ENCODE results near the gene PEDS1. TPM values are rescaled to one million over a fixed set of nuclear protein-coding genes. Genes with fewer than 3 reads are reported as not detected.
"Not testable (repeated sequence)": the region's sequence is repeated elsewhere in the genome, so short reads cannot be mapped to it uniquely, and the experiment has no call there.

PEDS1 gene
- total and polyA plus RNA-seq, 2 of the 13 experiments (the other 11 are each of a cell fraction or from before 2014, with no cell fraction given): 30.5 to 93.9 TPM

GRCh38 chr20:50138120-50138478 is 15.4 kb downstream of the PEDS1 start (continued):
- no peak for TF ChIP-seq ZNF597 (CRISPR knock-in tag; IDR thresholded peaks at IDR 0.05)
- TF ChIP-seq ZHX1 (CRISPR knock-in tag; IDR thresholded peaks at IDR 0.05; ENCODE audit: low read depth): 0 out of 2 replicates have a peak, but pooled peaks have one; percentile 17
- TF ChIP-seq KMT2B (CRISPR knock-in tag; IDR thresholded peaks at IDR 0.05): no peak
- no peak for TF ChIP-seq ZFP90 (CRISPR knock-in tag; IDR thresholded peaks at IDR 0.05; ENCODE audit: borderline replicate concordance)
- no peak for TF ChIP-seq ZNF563 (CRISPR knock-in tag; IDR thresholded peaks at IDR 0.05)

GRCh38 chr20:50137702-50138101 is 15.8 kb downstream of the PEDS1 start:
- H3K9ac ChIP-seq (ENCODE audit: insufficient read depth, low read depth, low read length); H3K9me3 ChIP-seq (ENCODE audit: low read length); H2AFZ ChIP-seq (ENCODE audit: low read length); H3K4me2 ChIP-seq (ENCODE audit: low read depth, low read length); H3K4me3 ChIP-seq (replicated peaks in 1 of 3; ENCODE audit: insufficient read depth in 1 of 3, low read depth in 2 of 3, low read length in 3 of 3); H3K27me3 ChIP-seq (ENCODE audit: control insufficient read depth in 1 of 2, insufficient read depth in 2 of 2, low read length in 2 of 2); BruUV-seq (replicated peaks); DNase-seq (ENCODE audit: low spot score); ATAC-seq; in situ Hi-C loops (cut with HindIII; ENCODE audit: extremely low pct_ligation_motif_present, low pct_unique_long_range_greater_than_20kb); H4K20me1 ChIP-seq (ENCODE audit: insufficient read depth, low read length): not testable (repeated sequence)
- ChIA-PET POLR2A (interaction anchor here (0.9 to 1.3 kb wide), 4 partner anchors 15 to 28 kb away, joined by 3 read pairs; partner anchors contain the start of gene PEDS1), CTCF (ENCODE audit: low intra/inter-chr PET ratio, low total read pairs) (interaction anchor here (1.3 to 1.7 kb wide), 2 partner anchors 17 to 32 kb away, joined by 7 to 10 read pairs; no protein-coding TSS in a partner anchor)
- H3K27ac ChIP-seq (ENCODE audit: extremely low read length, insufficient read depth, low read length): peak overlapping the region; percentile 33
- peaks cover 14% of the 10 kb centered on the region for H3K79me2 ChIP-seq (ENCODE audit: insufficient read depth, low read length)
- intact Hi-C loops (cut with micrococcal nuclease; ENCODE audit: unreplicated experiment): loop anchor here (2.0 kb wide), 1 partner anchor 29 kb away; no protein-coding TSS in a partner anchor
- 87% methylated on average over 13 of the region's 13 CpGs for WGBS (ENCODE audit: low lambda C conversion rate)
- FAIRE-seq: peak; percentile 46
- peaks cover 30% of the 10 kb centered on the region for H3K4me1 ChIP-seq (ENCODE audit: insufficient read depth, low read length)
- peaks cover 42 to 67% of the 10 kb centered on the region in 2 experiments for H3K36me3 ChIP-seq (replicated peaks in 1 of 2; ENCODE audit: control insufficient read depth in 1 of 2, insufficient read depth in 2 of 2, low read length in 2 of 2)
- TF ChIP-seq DMAP1 (CRISPR knock-in tag; IDR thresholded peaks at IDR 0.05): 0 out of 2 replicates have a peak, but pooled peaks have one; percentile 17
- TF ChIP-seq KDM1A (CRISPR knock-in tag; IDR thresholded peaks at IDR 0.05): 0 out of 2 replicates have a peak, but pooled peaks have one; percentile 14
- TF ChIP-seq ZNF878 (CRISPR knock-in tag; IDR thresholded peaks at IDR 0.05): 0 out of 2 replicates have a peak, but pooled peaks have one; percentile 20
- TF ChIP-seq ZBTB33 (CRISPR knock-in tag; IDR thresholded peaks at IDR 0.05): peak; percentile 77; the same call in 1 of the 2 replicates
- TF ChIP-seq ARID5B (CRISPR knock-in tag; IDR thresholded peaks at IDR 0.05): peak; percentile 6; the same call in 1 of the 2 replicates

Data from HepG2 (cell line).